ENCODE measurements around the gene DNAJC5. TPM values are rescaled to one million over a fixed set of nuclear protein-coding genes. Genes with fewer than 3 reads are reported as not detected.

The DNAJC5 gene
- total and polyA plus RNA-seq, 12 donors, result 19.5 to 52.2 (median 38.3) TPM

- peaks cover 0 to 53% (median 19%) of the 10 kb centered on the region in 9 donors for H3K36me3 ChIP-seq
- 88 to 92% methylated on average over 7 of the region's 7 CpGs for WGBS, 2 donors
- DNase-seq (no peak), ATAC-seq (no peak)
- no peak overlapping the region for H3K27ac ChIP-seq
- no peaks in the 10 kb centered on the region for H3K9me3 ChIP-seq
- no peak overlapping the region for H3K4me3 ChIP-seq
- H3K4me1 ChIP-seq, result peaks cover 11 to 37% (median 28%) of the 10 kb centered on the region in 9 donors
- intact Hi-C loops (cut with DNase I), result no loop called here
- no peak for TF ChIP-seq CTCF (IDR thresholded peaks at IDR 0.05)
- no peaks in the 10 kb centered on the region for H3K27me3 ChIP-seq
Observed at GRCh38 chr20:63892402-63892801, 2.5 kb upstream of the DNAJC5 start.

GRCh38 chr20:63893999-63894357, 948 bp upstream of the DNAJC5 start:
- Histone ChIP-seq H3K9me3 (no peaks in the 10 kb centered on the region), H3K4me3 (peak overlapping the region in 7 of 10 donors; percentile 43 to 70 (median 64)), H3K36me3 (peaks cover 0 to 46% (median 11%) of the 10 kb centered on the region in 9 donors), H3K4me1 (peaks cover 11 to 50% (median 41%) of the 10 kb centered on the region in 9 donors), H3K27me3 (no peaks in the 10 kb centered on the region), H3K27ac (peak overlapping the region in 9 of 10 donors; percentile 66 to 89 (median 80))
- no peak for TF ChIP-seq CTCF (IDR thresholded peaks at IDR 0.05)
- no peak for DNase-seq
- WGBS, 2 donors, result 27 to 38% methylated on average over 6 of the region's 6 CpGs
- no peak for ATAC-seq
- intact Hi-C loops (cut with DNase I), result no loop called here

GRCh38 chr20:63895202-63895951, 451 bp downstream of the DNAJC5 start:
- 1% methylated on average over 58 to 85 of the region's 87 CpGs for WGBS, 2 donors
- DNase-seq (no peak), ATAC-seq (no peak)
- Histone ChIP-seq H3K27me3 (no peaks in the 10 kb centered on the region), H3K36me3 (peaks cover 0 to 32% (median 0%) of the 10 kb centered on the region in 9 donors), H3K9me3 (no peaks in the 10 kb centered on the region), H3K27ac (peak overlapping the region in 9 of 10 donors; percentile 73 to 93 (median 86)), H3K4me1 (peaks cover 11 to 56% (median 48%) of the 10 kb centered on the region in 9 donors), H3K4me3 (peak overlapping the region; percentile 50 to 70 (median 64))
- intact Hi-C loops (cut with DNase I), result loop anchor here in 1 of 10 donors (5.0 kb wide), 1 partner anchor 62 kb away; the partner anchor contains the start of gene UCKL1
- no peak for TF ChIP-seq CTCF (IDR thresholded peaks at IDR 0.05)

GRCh38 chr20:63895952-63896263, 982 bp downstream of the DNAJC5 start:
- Histone ChIP-seq H3K27me3 (no peaks in the 10 kb centered on the region), H3K4me3 (peak overlapping the region; percentile 50 to 70 (median 64)), H3K36me3 (peaks cover 0 to 27% (median 0%) of the 10 kb centered on the region in 9 donors), H3K27ac (peak overlapping the region in 9 of 10 donors; percentile 73 to 93 (median 86)), H3K9me3 (no peaks in the 10 kb centered on the region), H3K4me1 (peaks cover 11 to 60% (median 48%) of the 10 kb centered on the region in 9 donors)
- intact Hi-C loops (cut with DNase I), result loop anchor here in 1 of 10 donors (5.0 kb wide), 1 partner anchor 61 kb away; the partner anchor contains the start of gene UCKL1
- TF ChIP-seq CTCF (IDR thresholded peaks at IDR 0.05), result no peak
- ATAC-seq (no peak), DNase-seq (no peak)
- 0 to 6% methylated on average over 5 of the region's 5 CpGs for WGBS, 2 donors

Data from heart right ventricle (tissue), 16 donors.